GM18526 (cell line): ENCODE measurements around the gene MAU2.

Experiments
- POLR2A ChIP-seq: IDR thresholded peaks from 3 replicates; pipeline ENCODE4 v1.6.1; 2011; ENCODE audit not compliant: insufficient read length; ENCODE audit errors: extremely low read depth

The MAU2 gene

GRCh38 chr19:19334063-19334988 lies 13.7 kb downstream of the MAU2 start:
- TF ChIP-seq POLR2A, result no peak

- TF ChIP-seq POLR2A, result no peak
Observed at GRCh38 chr19:19334989-19335344, 14.3 kb downstream of the MAU2 start.

- TF ChIP-seq POLR2A, result no peak
Observed at GRCh38 chr19:19335408-19336158, 15.0 kb downstream of the MAU2 start.

GRCh38 chr19:19336597-19336996 lies 16.0 kb downstream of the MAU2 start:
- TF ChIP-seq POLR2A, result no peak

GRCh38 chr19:19337120-19337519 lies 16.5 kb downstream of the MAU2 start:
- TF ChIP-seq POLR2A, result no peak

- TF ChIP-seq POLR2A, result no peak
Observed at GRCh38 chr19:19338082-19338481, 17.5 kb downstream of the MAU2 start.

- no peak for TF ChIP-seq POLR2A
Observed at GRCh38 chr19:19341026-19341425, 20.4 kb downstream of the MAU2 start.

- no peak for TF ChIP-seq POLR2A
Observed at GRCh38 chr19:19342086-19343015, 21.7 kb downstream of the MAU2 start.

GRCh38 chr19:19343016-19343362 lies 22.4 kb downstream of the MAU2 start:
- TF ChIP-seq POLR2A, result no peak

GRCh38 chr19:19343762-19344161 lies 23.1 kb downstream of the MAU2 start:
- no peak for TF ChIP-seq POLR2A

GRCh38 chr19:19345232-19345631 lies 24.6 kb downstream of the MAU2 start:
- TF ChIP-seq POLR2A, result no peak

GRCh38 chr19:19345970-19346369 lies 25.3 kb downstream of the MAU2 start:
- no peak for TF ChIP-seq POLR2A

GRCh38 chr19:19347401-19348110 lies 26.9 kb downstream of the MAU2 start:
- no peak for TF ChIP-seq POLR2A

GRCh38 chr19:19348266-19348665 lies 27.6 kb downstream of the MAU2 start:
- no peak for TF ChIP-seq POLR2A

GRCh38 chr19:19349365-19349764 lies 28.7 kb downstream of the MAU2 start:
- no peak for TF ChIP-seq POLR2A
